Fibroblast of skin of left quadriceps (primary cell): ENCODE results near the gene ARPC1A.

Experiments
- DNase-seq, 2 experiments: peaks; one replicate each; pipeline ENCODE4 v3.0.0-alpha.2; 2013; ENCODE audit warnings: low read depth in 2 of 2

ARPC1A gene

GRCh38 chr7:99387912-99388311, 62.2 kb downstream of the ARPC1A start:
- DNase-seq, result no peak

GRCh38 chr7:99389772-99390171, 64.1 kb downstream of the ARPC1A start:
- no peak for DNase-seq

- DNase-seq, result no peak
These were observed 65.4 kb downstream of the ARPC1A start for GRCh38 chr7:99390941-99391602.

GRCh38 chr7:99392046-99392445, 66.3 kb downstream of the ARPC1A start:
- no peak for DNase-seq

- no peak for DNase-seq
These were observed 67.1 kb downstream of the ARPC1A start for GRCh38 chr7:99392659-99393354.

- no peak for DNase-seq
These were observed 67.9 kb downstream of the ARPC1A start for GRCh38 chr7:99393355-99394187.

- DNase-seq, result no peak
These were observed 68.4 kb downstream of the ARPC1A start for GRCh38 chr7:99394188-99394502.

GRCh38 chr7:99395616-99396327, 70.1 kb downstream of the ARPC1A start:
- no peak for DNase-seq

GRCh38 chr7:99396418-99397296, 71.0 kb downstream of the ARPC1A start:
- no peak for DNase-seq

- DNase-seq, result no peak
These were observed 71.7 kb downstream of the ARPC1A start for GRCh38 chr7:99397297-99397983.

GRCh38 chr7:99398891-99399445, 73.3 kb downstream of the ARPC1A start:
- no peak for DNase-seq

- no peak for DNase-seq
These were observed 73.9 kb downstream of the ARPC1A start for GRCh38 chr7:99399597-99399996.

- no peak for DNase-seq
These were observed 77.2 kb downstream of the ARPC1A start for GRCh38 chr7:99402854-99403253.

- DNase-seq, result no peak
These were observed 78.1 kb downstream of the ARPC1A start for GRCh38 chr7:99403764-99404163.

GRCh38 chr7:99404235-99404976, 78.7 kb downstream of the ARPC1A start:
- DNase-seq, result no peak

- no peak for DNase-seq
These were observed 79.3 kb downstream of the ARPC1A start for GRCh38 chr7:99404977-99405320.

GRCh38 chr7:99406557-99406956, 80.9 kb downstream of the ARPC1A start:
- DNase-seq, result no peak

GRCh38 chr7:99407872-99408378, 82.2 kb downstream of the ARPC1A start:
- peak; percentile 38 to 50 for DNase-seq
